ENCODE results near the gene FGF22. TPM values are rescaled to one million over a fixed set of nuclear protein-coding genes. Genes with fewer than 3 reads are reported as not detected.

Gene FGF22
- total RNA-seq, 4 donors from 2014 or later = 0.30 to 9.0 (median 3.4) TPM

DNA sequence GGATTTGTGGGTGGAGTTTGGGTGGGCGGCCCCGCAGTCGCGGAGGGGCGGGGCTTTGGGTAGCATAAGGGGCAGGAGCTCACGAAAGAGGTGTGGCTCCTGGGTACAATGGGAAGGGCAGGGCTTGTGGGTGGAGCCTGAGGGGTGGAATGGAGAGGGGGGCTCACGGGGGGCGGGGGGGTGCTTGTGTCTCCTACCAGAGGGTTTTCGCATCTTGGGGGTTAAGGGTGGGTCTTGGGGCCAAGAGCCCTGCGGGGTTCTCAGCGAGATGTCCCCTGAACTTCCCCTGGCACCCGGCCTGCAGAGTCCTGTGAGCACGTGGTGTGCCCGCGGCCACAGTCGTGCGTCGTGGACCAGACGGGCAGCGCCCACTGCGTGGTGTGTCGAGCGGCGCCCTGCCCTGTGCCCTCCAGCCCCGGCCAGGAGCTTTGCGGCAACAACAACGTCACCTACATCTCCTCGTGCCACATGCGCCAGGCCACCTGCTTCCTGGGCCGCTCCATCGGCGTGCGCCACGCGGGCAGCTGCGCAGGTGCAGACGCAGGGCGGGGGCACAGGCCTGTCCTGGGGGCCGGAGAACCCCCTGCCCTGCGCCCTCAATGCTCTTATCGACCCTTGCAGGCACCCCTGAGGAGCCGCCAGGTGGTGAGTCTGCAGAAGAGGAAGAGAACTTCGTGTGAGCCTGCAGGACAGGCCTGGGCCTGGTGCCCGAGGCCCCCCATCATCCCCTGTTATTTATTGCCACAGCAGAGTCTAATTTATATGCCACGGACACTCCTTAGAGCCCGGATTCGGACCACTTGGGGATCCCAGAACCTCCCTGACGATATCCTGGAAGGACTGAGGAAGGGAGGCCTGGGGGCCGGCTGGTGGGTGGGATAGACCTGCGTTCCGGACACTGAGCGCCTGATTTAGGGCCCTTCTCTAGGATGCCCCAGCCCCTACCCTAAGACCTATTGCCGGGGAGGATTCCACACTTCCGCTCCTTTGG, 41.6 kb downstream of the FGF22 start:
- WGBS, 2 donors = 70 to 74% methylated on average over 35 to 46 of the region's 54 CpGs
- Histone ChIP-seq H3K4me1 (peaks cover 0 to 48% (median 21%) of the 10 kb centered on the region in 4 donors), H3K27ac (peak overlapping the region; percentile 94 to 99 (median 98)), H3K36me3 (peaks cover 0 to 20% (median 0%) of the 10 kb centered on the region in 3 donors), H3K4me3 (peak overlapping the region in 3 of 4 donors; percentile 20 to 90 (median 68)), H3K9me3 (no peaks in the 10 kb centered on the region), H3K27me3 (no peaks in the 10 kb centered on the region)
- no peak for TF ChIP-seq EP300 (IDR thresholded peaks at IDR 0.05)
- TF ChIP-seq POLR2A (IDR thresholded peaks at IDR 0.05) = no peak
- TF ChIP-seq CTCF (IDR thresholded peaks at IDR 0.05) = no peak
- peak in 1 of 2 donors; percentile 91 for DNase-seq (ENCODE audit: low spot score in 2 of 2)

GRCh38 chr19:682678-683320, 43.1 kb downstream of the FGF22 start:
- Histone ChIP-seq H3K4me3 (no peak overlapping the region), H3K27me3 (no peaks in the 10 kb centered on the region), H3K36me3 (peaks cover 0 to 20% (median 0%) of the 10 kb centered on the region in 3 donors), H3K27ac (peak overlapping the region in 1 of 4 donors; percentile 9), H3K4me1 (peaks cover 0 to 35% (median 19%) of the 10 kb centered on the region in 4 donors), H3K9me3 (no peaks in the 10 kb centered on the region)
- WGBS, 2 donors = 82 to 84% methylated on average over 9 to 11 of the region's 25 CpGs
- TF ChIP-seq POLR2A (IDR thresholded peaks at IDR 0.05) = no peak
- no peak for TF ChIP-seq CTCF (IDR thresholded peaks at IDR 0.05)
- TF ChIP-seq EP300 (IDR thresholded peaks at IDR 0.05) = no peak
- no peak for DNase-seq (ENCODE audit: low spot score in 2 of 2)

DNA sequence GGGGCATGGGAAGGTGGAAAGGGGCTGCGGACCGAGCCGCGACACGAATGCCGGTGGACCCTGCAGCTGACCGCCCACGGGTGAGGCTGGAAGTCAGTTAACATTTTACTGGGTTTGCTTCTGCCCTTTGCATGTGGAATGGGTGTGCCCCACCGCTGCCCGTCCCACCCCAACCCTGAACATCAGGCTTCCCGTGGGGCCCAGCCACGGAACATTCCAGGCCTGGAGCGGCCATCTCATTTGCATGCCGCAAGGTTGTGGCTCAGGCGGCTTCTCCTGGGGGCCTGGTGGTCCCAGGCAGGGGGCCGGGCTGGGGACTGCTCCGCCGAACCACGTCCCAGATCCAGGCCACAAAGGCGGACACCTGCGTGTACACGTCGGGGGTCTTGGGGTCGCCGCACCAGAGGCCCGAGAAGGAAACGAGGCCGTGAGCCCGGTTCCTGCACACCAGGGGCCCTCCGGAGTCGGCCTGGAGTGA, 45.8 kb downstream of the FGF22 start:
- Histone ChIP-seq H3K36me3 (peaks cover 0 to 20% (median 0%) of the 10 kb centered on the region in 3 donors), H3K27me3 (no peaks in the 10 kb centered on the region), H3K27ac (no peak overlapping the region), H3K4me1 (peaks cover 0 to 16% (median 4%) of the 10 kb centered on the region in 4 donors), H3K9me3 (no peaks in the 10 kb centered on the region), H3K4me3 (no peak overlapping the region)
- WGBS, 2 donors = 59 to 65% methylated on average over 16 to 28 of the region's 31 CpGs
- no peak for DNase-seq (ENCODE audit: low spot score in 2 of 2)
- TF ChIP-seq POLR2A (IDR thresholded peaks at IDR 0.05) (no peak), CTCF (IDR thresholded peaks at IDR 0.05) (no peak), EP300 (IDR thresholded peaks at IDR 0.05) (no peak)

GRCh38 chr19:686589-687297, 47.1 kb downstream of the FGF22 start:
- H3K4me3 ChIP-seq = no peak overlapping the region
- H3K27me3 ChIP-seq = no peaks in the 10 kb centered on the region
- H3K36me3 ChIP-seq = peaks cover 0 to 13% (median 0%) of the 10 kb centered on the region in 3 donors
- WGBS, 2 donors = 69 to 74% methylated on average over 13 to 14 of the region's 17 CpGs
- peaks cover 0 to 8% (median 0%) of the 10 kb centered on the region in 4 donors for H3K4me1 ChIP-seq
- no peak for DNase-seq (ENCODE audit: low spot score in 2 of 2)
- no peak overlapping the region for H3K27ac ChIP-seq
- no peaks in the 10 kb centered on the region for H3K9me3 ChIP-seq
- no peak for TF ChIP-seq EP300 (IDR thresholded peaks at IDR 0.05)
- TF ChIP-seq POLR2A (IDR thresholded peaks at IDR 0.05) = no peak
- TF ChIP-seq CTCF (IDR thresholded peaks at IDR 0.05) = no peak

Measured in tibial nerve (tissue), 4 donors.